Adrenal gland (tissue), 12 donors: ENCODE results near the gene BCAR3. TPM values are rescaled to one million over a fixed set of nuclear protein-coding genes. Genes with fewer than 3 reads are reported as not detected.
A peak's percentile ranks its signal among the peaks of the same experiment; 100 is the strongest.
"Not testable (repeated sequence)": the region's sequence is repeated elsewhere in the genome, so short reads cannot be mapped to it uniquely, and the experiment has no call there.

Source experiments
- DNase-seq, 7 donors: peaks; one replicate each; pipeline ENCODE4 v3.0.0-alpha.2; 2019 to 2020
- H3K27ac ChIP-seq, 5 donors: fragments of 200-600 bp; sonication (generic) in 4 of 5; 1 replicate in 3 of 5; 2 replicates in 2 of 5; pipeline versions ENCODE4 v1.5.1 to v1.8.0; 2016 to 2020; ENCODE audit warnings: mild to moderate bottlenecking in 1 of 5
- H3K27me3 ChIP-seq: fragments of 200-600 bp; 2 replicates; pipeline ENCODE4 v1.8.0; 2021
- H3K36me3 ChIP-seq, 2 donors: fragments of 200-600 bp; replicated peaks in 1 of 2; 1 replicate in 1 of 2; 2 replicates in 1 of 2; pipeline versions ENCODE4 v1.5.1 to v1.8.0; 2018 to 2022
- H3K4me1 ChIP-seq, 2 donors: fragments of 200-600 bp; replicated peaks in 1 of 2; 1 replicate in 1 of 2; 2 replicates in 1 of 2; pipeline versions ENCODE4 v1.5.1 to v1.8.0; 2018 to 2021
- H3K4me3 ChIP-seq, 4 donors: fragments of 200-600 bp; sonication (generic) in 3 of 4; one replicate each; pipeline ENCODE4 v1.5.1; 2016 to 2018
- H3K9me3 ChIP-seq, 3 donors: fragments of 200-600 bp; sonication (generic) in 1 of 3; replicated peaks in 1 of 3; 1 replicate in 2 of 3; 2 replicates in 1 of 3; pipeline versions ENCODE4 v1.5.1 to v1.8.0; 2016 to 2021
- CTCF ChIP-seq, 6 experiments: fragments of 450-650 bp in 4 of 6; fragments of 200-600 bp in 2 of 6; sonication (generic) in 1 of 6; IDR thresholded peaks; 1 replicate in 5 of 6; 2 replicates in 1 of 6; pipeline versions ENCODE4 v1.5.1 to v1.8.0; 2016 to 2021; ENCODE audit warnings: antibody characterized with exemption in 6 of 6, mild to moderate bottlenecking in 2 of 6, moderate library complexity in 1 of 6
- POLR2A ChIP-seq, 2 donors: fragments of 450-650 bp; IDR thresholded peaks; one replicate each; pipeline ENCODE4 v1.6.1; 2017; ENCODE audit warnings: antibody characterized with exemption in 2 of 2, mild to moderate bottlenecking in 2 of 2, moderate library complexity in 1 of 2
- WGBS, 4 donors: extraction: QIAGEN DNeasy Blood & Tissue Kit in 2 of 4; methylation state at CpG; one replicate each; pipeline versions ENCODE4 v1.1.5 to v1.1.7; 2013 to 2017; 5-methylcytosine and 5-hydroxymethylcytosine counted together
- intact Hi-C, 2 donors: fragments of 100-400 bp; cut with DNase I; formaldehyde crosslinking; loops; one replicate each; pipeline versions ENCODE4 v1.14.1 to v1.15.0; 2022 to 2023
- polyA plus RNA-seq, 3 donors: library from polyadenylated mRNA; stranded (reverse); fragments of 200-250 nt in 2 of 3; fragments of 350-450 nt in 1 of 3; fragmentation: Illumina TruSeq in 1 of 3; extraction: RNeasy Lipid Tissue Mini Kit (QIAGEN cat#74804) in 1 of 3; gene quantifications; one replicate each; pipeline ENCODE4 v1.2.3, GENCODE V29; 2013 to 2014
- total RNA-seq, 9 donors: library from RNA; depleted of rRNA in 4 of 9; stranded (reverse); fragments of >200 nt in 4 of 9; fragments of 120-200 nt in 1 of 9; fragmentation: NEBNext Ultra II Directional in 1 of 9; extraction: Animal tissue kit (Norgen Biotek cat#: 25700) in 1 of 9; gene quantifications; one replicate each; pipeline versions ENCODE4 v1.1.0 to v1.2.4, GENCODE V29; 2013 to 2023
- donor health status: healthy with polysubstance abuse.
- donor health status: Bipolar disorder and iron deficiency.
- donor health status: DM: yes; HTN: yes; CAD: no.
- donor health status: DM: no; HTN: no; CAD: no.
- donor health status: DM: no; HTN: no; CAD: no.
- donor health status: DM: yes; HTN: yes; CAD: no.

BCAR3 gene
- total and polyA plus RNA-seq, 12 donors: 6.5 to 31.6 (median 23.9) TPM

DNA sequence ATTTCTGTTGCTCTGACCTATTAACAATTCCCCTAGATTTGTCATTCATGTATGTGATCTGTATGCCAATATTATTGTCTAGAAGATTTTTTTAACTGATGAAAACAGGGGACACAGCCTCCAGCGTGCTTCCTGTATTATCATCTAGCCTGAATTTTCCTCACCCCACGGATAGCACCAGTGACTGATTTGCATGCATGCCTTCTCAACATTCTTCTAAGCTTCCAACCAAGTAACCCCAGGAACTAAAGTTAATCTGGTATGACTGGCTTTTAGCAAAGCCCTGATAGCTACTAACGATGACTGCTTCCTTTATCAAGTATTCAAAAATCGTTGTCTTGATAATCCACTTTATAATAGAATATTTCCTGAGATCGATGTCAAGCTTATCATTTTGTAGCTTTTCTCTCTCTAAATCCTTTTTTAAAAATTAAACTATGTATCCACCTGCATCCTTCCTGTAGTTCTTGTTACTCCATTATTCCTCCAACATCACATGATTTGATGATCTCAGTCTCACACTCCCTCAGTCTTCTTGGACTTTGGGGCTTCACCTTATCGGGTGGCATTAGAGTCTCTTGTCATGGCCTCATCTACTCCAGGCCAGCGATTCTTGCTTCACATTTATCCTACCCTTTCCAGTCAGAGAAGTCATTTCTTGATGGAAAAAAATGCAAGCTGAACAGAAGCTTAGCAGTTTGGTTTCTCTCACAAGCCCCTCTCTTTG lies 19.0 kb downstream of the BCAR3 start:
- TF ChIP-seq POLR2A (IDR thresholded peaks at IDR 0.05) (no peak), CTCF (IDR thresholded peaks at IDR 0.05) (no peak)
- no peak for DNase-seq
- WGBS, 4 donors: 70 to 76% (median 73%) methylated on average over 7 of the region's 7 CpGs
- Histone ChIP-seq H3K4me1 (peaks cover 52 to 67% of the 10 kb centered on the region in 2 donors), H3K27ac (peak overlapping the region in 4 of 5 donors; percentile 0 to 88 (median 86)), H3K9me3 (no peaks in the 10 kb centered on the region), H3K4me3 (peak overlapping the region in 1 of 4 donors; percentile 22), H3K27me3 (no peaks in the 10 kb centered on the region), H3K36me3 (no peaks in the 10 kb centered on the region)
- intact Hi-C loops: no loop called here

DNA sequence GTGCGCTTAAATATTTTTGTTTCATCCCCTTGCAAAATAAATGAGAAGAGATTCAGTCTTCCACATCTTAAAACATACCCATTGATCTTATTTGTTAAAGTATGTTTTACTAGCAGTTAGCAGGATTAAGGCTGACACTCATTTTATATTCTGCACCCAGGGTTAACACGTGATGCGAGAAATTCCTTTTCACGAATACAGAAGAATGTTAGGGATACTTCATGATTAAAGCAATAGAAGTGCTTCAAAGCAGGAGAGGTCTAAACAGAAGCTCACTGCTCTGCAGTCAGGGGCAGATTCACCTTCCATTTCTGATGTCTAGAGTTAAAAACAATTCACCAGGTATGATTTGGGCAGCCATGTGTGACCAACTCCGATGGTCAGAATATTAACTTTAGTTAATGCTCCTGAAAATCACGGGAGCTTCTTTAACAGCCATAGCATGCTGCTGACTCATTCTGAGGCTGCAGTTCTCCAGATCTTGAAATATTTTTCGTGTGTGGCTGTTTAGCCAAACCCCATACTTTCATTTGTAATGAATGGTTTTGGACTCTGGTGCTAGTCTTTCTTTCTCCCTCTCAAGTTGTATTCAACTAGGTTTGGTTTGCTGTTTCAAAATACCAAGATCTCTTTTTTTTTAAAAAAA lies 19.7 kb downstream of the BCAR3 start:
- H3K4me1 ChIP-seq: peaks cover 46 to 60% of the 10 kb centered on the region in 2 donors
- WGBS, 4 donors: 47 to 51% (median 49%) methylated on average over 7 of the region's 7 CpGs
- peak overlapping the region in 1 of 4 donors; percentile 22 for H3K4me3 ChIP-seq
- intact Hi-C loops: no loop called here
- H3K27ac ChIP-seq: peak overlapping the region in 4 of 5 donors; percentile 0 to 88 (median 80)
- no peaks in the 10 kb centered on the region for H3K36me3 ChIP-seq
- no peaks in the 10 kb centered on the region for H3K9me3 ChIP-seq
- no peak for DNase-seq
- TF ChIP-seq CTCF (IDR thresholded peaks at IDR 0.05) (no peak), POLR2A (IDR thresholded peaks at IDR 0.05) (no peak)
- H3K27me3 ChIP-seq: no peaks in the 10 kb centered on the region

GRCh38 chr1:93661341-93661740 lies 20.3 kb downstream of the BCAR3 start:
- WGBS, 4 donors: 92 to 95% (median 93%) methylated on average over 9 of the region's 9 CpGs
- Histone ChIP-seq H3K4me1 (peaks cover 40 to 54% of the 10 kb centered on the region in 2 donors), H3K27ac (peak overlapping the region in 3 of 5 donors; percentile 75 to 88 (median 86))
- intact Hi-C loops, DNase-seq, H3K4me3 ChIP-seq, H3K36me3 ChIP-seq, H3K9me3 ChIP-seq, H3K27me3 ChIP-seq: not testable (repeated sequence)

GRCh38 chr1:93659822-93660503 lies 21.7 kb downstream of the BCAR3 start:
- H3K27me3 ChIP-seq: no peaks in the 10 kb centered on the region
- DNase-seq: peak in 2 of 7 donors; percentile 44 to 71
- intact Hi-C loops: no loop called here
- no peaks in the 10 kb centered on the region for H3K36me3 ChIP-seq
- H3K4me1 ChIP-seq: peaks cover 32 to 44% of the 10 kb centered on the region in 2 donors
- 67 to 70% (median 68%) methylated on average over 9 of the region's 9 CpGs for WGBS, 4 donors
- TF ChIP-seq CTCF (IDR thresholded peaks at IDR 0.05) (no peak), POLR2A (IDR thresholded peaks at IDR 0.05) (no peak)
- H3K4me3 ChIP-seq: no peak overlapping the region
- H3K9me3 ChIP-seq: no peaks in the 10 kb centered on the region
- H3K27ac ChIP-seq: peak overlapping the region in 1 of 5 donors; percentile 27
